Mononuclear cell (primary cell): ENCODE results near the gene THEM4. TPM values are rescaled to one million over a fixed set of nuclear protein-coding genes. Genes with fewer than 3 reads are reported as not detected.

ENCODE experiments used
- H3K27me3 ChIP-seq: 2 replicates; pipeline ENCODE4 v1.6.0; 2011; ENCODE audit warnings: low read length, control low read depth; ENCODE audit not compliant: insufficient read depth
- H3K4me1 ChIP-seq: 2 replicates; pipeline ENCODE4 v1.5.1; 2011; ENCODE audit warnings: mild to moderate bottlenecking, low read length, control low read depth; ENCODE audit not compliant: insufficient read depth
- H3K4me3 ChIP-seq: 2 replicates; pipeline ENCODE4 v1.5.1; 2011; ENCODE audit warnings: mild to moderate bottlenecking, low read length, moderate library complexity
- H3K9me3 ChIP-seq: 2 replicates; pipeline ENCODE4 v1.5.1; 2011; ENCODE audit warnings: low read depth, mild to moderate bottlenecking, control low read depth, low read length
- total RNA-seq: library from RNA; depleted of rRNA; stranded (reverse); fragments of >200 nt; gene quantifications from one replicate; pipeline ENCODE4 v1.2.3, GENCODE V29; 2012

Gene THEM4
- total RNA-seq, 1 donor = 16.0 TPM

GRCh38 chr1:151847867-151848596 is 61.3 kb downstream of the THEM4 start:
- Histone ChIP-seq H3K4me3 (no peak overlapping the region), H3K9me3 (no peaks in the 10 kb centered on the region)

GRCh38 chr1:151846686-151847237 is 62.5 kb downstream of the THEM4 start:
- H3K27me3 ChIP-seq = peaks cover 4% of the 10 kb centered on the region
- no peaks in the 10 kb centered on the region for H3K4me1 ChIP-seq
- no peak overlapping the region for H3K4me3 ChIP-seq

More at GRCh38 chr1:151847867-151848596, 61.3 kb downstream of the THEM4 start:
- Histone ChIP-seq H3K4me1 (no peaks in the 10 kb centered on the region), H3K27me3 (peaks cover 4% of the 10 kb centered on the region)

DNA sequence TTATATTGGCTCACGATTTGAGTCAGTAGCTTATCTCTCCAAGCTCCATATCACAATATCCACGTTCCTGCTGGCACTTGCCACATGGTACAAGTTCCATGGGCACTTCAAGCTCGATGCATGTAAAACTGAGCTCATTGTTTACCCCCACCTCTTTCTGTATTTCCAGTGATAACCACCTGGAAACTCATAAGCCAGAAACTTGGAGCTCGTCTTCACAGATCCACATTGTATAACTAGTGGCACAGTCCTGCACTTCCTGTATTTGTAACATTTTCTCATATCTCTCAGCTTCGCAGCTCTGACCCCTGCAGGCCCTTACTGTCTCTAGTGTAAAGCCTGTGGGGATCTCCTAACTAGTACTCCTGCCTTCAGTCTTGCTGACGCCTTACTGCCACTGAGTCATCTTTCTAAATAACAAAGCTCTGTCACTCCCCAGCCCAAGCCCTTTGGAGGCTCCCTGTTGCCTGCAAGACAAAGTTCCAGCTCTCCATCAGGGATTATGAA is 63.2 kb downstream of the THEM4 start:
- no peak overlapping the region for H3K4me3 ChIP-seq
- peaks cover 6% of the 10 kb centered on the region for H3K27me3 ChIP-seq
- H3K4me1 ChIP-seq = no peaks in the 10 kb centered on the region
- no peaks in the 10 kb centered on the region for H3K9me3 ChIP-seq

More at GRCh38 chr1:151846686-151847237, 62.5 kb downstream of the THEM4 start:
- no peaks in the 10 kb centered on the region for H3K9me3 ChIP-seq

DNA sequence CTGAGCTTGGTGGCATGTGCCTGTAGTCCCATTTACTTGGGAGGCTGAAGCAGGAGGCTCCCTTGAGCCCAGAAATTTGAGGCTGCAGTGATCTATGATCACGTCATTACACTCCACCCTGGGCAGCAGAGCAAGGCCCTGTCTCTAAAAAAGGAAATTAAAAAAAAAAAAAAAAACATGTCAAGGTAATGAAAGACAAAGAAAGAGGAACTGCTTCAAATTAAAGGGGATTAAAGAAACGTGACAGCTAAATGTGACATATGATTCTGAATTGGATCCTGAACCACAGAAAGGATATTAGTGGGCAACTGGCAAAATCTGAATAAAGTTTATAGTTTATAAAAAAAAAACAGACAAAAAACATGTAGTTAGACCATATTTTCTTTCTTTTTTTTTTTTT is 65.9 kb downstream of the THEM4 start:
- Histone ChIP-seq H3K9me3 (no peaks in the 10 kb centered on the region), H3K4me3 (no peak overlapping the region), H3K4me1 (peaks cover 19% of the 10 kb centered on the region), H3K27me3 (peaks cover 27% of the 10 kb centered on the region)

DNA sequence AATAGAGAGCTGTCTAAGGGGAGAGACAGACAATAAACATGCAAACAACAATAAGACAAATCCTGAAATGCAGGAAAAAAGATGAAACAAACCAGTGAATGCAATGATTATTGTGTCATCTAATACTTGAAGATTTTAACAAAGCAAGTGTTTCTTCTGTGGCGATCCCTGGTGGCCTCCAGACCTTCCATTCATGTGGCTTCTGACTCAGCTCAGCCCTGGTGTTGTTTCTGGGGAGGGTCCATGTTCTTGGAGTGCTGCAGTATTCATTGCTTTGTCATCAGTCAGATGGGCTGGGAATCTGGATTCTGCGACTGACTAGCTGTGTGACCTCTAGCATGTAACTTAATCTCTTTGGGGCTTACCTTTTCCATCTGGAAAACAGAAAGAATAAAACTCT is 68.2 kb downstream of the THEM4 start:
- H3K4me3 ChIP-seq = no peak overlapping the region
- peaks cover 35% of the 10 kb centered on the region for H3K27me3 ChIP-seq
- H3K9me3 ChIP-seq = no peaks in the 10 kb centered on the region
- H3K4me1 ChIP-seq = peaks cover 39% of the 10 kb centered on the region

- Histone ChIP-seq H3K27me3 (peaks cover 35% of the 10 kb centered on the region), H3K4me3 (no peak overlapping the region), H3K9me3 (no peaks in the 10 kb centered on the region), H3K4me1 (peaks cover 40% of the 10 kb centered on the region)
Observed at GRCh38 chr1:151840421-151840820, 68.9 kb downstream of the THEM4 start.

DNA sequence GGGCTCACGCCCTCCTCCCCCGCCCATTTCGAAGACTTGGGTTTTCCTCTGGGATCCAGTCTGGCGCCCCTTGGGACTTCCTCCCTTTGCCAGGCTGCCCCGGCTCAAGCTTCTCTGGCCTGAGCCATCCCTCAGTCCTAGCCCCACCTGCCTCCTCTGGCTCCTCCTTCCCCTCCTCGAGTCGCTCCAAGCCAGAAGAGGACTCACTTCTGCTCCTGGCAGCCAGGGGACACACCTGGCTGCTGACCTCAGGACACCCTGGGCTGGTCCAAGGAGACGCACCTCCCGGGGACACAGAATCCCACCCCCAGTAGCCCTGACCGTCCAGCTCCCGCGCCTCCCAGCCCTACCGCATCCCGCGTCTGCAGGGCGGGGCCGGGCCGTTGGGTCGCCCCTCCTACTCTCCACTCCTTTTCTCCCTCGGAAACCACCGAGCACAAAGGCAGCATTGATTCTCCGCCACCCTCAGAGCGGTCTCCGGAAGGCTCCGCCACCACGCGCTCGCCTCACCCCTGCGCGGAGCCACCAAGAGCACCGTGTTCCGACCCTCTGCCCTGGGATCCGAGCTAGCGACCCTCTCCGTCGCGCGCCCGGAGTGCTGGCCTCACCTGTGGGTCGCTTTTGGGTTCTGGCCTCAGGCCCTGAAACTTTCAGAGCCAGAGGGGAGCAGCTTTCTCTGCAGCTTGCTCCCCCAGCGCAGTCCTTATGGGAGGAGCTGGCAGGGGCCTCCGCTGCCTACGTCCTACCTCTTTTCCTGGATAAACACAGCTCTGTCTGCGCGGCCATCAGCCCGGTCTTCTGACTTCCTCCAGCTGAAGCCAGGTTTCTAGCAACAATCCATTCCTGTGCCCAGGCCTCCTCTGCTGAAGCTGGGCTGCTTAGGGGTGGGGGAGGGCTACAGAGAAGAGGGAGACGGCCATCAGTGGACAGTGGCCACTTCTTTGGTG is 69.6 kb downstream of the THEM4 start, which contains the start of gene C2CD4D:
Gene C2CD4D, minus strand, starts transcription at position 364 of the 947 bp plus-strand sequence. CDS start 831 bp downstream, outside the sequence.
- Histone ChIP-seq H3K4me1 (peaks cover 47% of the 10 kb centered on the region), H3K9me3 (no peaks in the 10 kb centered on the region), H3K27me3 (peaks cover 35% of the 10 kb centered on the region), H3K4me3 (peak within 1 kb of the TSS; percentile 24)

- Histone ChIP-seq H3K4me3 (peak overlapping the region; percentile 24), H3K4me1 (peaks cover 54% of the 10 kb centered on the region), H3K27me3 (peaks cover 35% of the 10 kb centered on the region), H3K9me3 (no peaks in the 10 kb centered on the region)
Observed at GRCh38 chr1:151839082-151839412, 70.3 kb downstream of the THEM4 start.

DNA sequence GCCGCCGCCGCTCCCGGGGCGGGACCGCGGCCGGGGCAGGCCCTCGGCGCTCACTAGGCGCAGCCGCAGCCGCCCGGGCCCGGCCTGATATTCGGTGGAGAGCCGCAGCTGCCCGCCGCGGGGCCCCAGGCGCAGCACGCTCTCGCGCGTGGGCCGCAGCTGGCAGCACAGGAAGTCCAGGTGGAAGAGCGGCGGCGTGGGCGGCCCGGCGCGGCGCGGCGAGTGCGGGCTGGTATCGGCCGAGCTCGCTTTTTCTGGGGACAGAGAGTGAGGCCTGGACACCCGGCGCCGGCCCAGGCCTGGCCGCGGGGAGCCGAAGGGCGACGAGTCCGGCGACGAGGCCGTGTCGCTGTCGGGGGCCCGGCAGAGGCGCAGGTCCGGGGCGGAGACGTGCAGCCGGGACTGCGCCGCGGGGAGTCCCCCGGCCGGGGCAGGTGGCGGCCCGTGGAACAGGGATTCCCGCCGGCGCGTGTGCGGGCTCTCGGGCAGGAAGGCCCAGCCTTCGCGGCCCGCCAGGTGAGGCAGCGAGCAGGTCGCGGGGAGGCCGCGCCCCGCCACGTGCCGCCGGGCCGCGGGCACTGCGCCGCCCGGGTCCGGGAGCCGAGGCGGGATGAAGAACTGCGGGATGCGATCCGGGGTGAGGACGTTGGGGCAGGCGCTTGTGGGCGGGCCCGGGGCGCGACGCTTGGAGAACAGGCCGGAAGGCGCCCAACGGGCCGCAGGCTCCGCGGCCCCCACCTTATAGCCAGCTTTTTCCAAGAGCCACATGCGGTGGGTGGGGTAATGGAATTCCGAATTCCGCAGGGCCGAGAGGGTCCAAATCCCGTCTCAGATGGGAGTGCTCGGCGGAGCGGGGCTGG is 70.9 kb downstream of the THEM4 start:
- Histone ChIP-seq H3K27me3 (peaks cover 35% of the 10 kb centered on the region), H3K9me3 (no peaks in the 10 kb centered on the region), H3K4me1 (peaks cover 59% of the 10 kb centered on the region), H3K4me3 (peak overlapping the region; percentile 24)

DNA sequence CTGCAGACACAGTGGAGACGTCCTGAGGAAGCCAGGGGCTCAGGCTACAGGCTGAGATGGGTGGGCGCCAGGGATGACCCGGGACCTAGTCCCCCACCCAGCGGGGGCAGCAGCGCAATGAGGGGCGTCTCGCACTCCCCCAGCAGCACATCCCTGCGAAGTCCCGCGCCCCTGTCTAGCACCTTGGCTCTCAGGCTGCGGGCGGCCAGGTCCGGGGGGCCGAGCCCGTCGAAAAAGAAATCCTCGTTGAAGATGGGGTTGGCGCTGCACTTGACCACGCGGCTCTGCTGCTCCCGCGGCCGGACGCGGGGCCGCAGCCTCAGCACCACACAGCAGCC is 71.5 kb downstream of the THEM4 start:
- Histone ChIP-seq H3K4me1 (peaks cover 65% of the 10 kb centered on the region), H3K4me3 (no peak overlapping the region), H3K27me3 (peaks cover 35% of the 10 kb centered on the region), H3K9me3 (no peaks in the 10 kb centered on the region)

GRCh38 chr1:151837197-151837596 is 72.1 kb downstream of the THEM4 start:
- H3K9me3 ChIP-seq = no peaks in the 10 kb centered on the region
- peaks cover 35% of the 10 kb centered on the region for H3K27me3 ChIP-seq
- H3K4me3 ChIP-seq = no peak overlapping the region
- peaks cover 72% of the 10 kb centered on the region for H3K4me1 ChIP-seq

DNA sequence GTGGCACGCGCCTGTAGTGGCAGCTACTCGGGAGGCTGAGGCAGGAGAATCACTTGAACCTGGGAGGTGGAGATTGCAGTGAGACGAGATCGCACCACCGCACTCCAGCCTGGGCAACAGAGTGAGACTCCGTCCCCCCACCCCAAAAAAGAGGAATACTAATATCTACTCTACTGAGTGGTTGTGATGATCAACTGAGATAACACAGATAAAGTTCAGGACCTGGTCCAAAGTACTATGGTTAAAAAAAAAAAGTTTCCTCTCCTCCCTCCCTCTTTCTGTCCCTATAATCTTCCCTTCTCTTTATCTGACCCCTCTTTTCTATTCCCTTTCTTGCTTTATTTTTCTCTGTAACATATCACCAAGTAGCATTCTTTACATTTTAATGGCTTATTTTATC is 73.7 kb downstream of the THEM4 start:
- peaks cover 85% of the 10 kb centered on the region for H3K4me1 ChIP-seq
- H3K27me3 ChIP-seq = peaks cover 28% of the 10 kb centered on the region
- H3K4me3 ChIP-seq = no peak overlapping the region

DNA sequence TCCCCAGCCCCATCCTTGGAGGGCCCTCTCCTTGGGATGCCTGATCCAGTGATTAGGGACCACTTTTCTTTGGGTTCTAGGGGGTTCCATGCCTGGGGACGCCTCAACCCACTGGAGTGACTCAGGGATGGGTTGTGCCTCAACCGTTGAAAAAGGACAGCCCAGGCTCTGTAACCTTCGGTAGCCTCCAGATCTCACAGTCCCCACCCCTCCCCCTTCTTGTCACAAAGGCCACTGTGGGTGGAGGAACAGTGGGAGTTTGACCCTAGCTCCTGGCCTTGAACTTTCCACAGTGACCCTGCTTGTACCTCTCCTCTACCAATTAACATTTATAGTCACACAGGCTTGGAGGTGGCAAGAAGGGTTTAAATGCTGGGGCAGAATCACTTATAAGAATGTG is 75.1 kb downstream of the THEM4 start:
- Histone ChIP-seq H3K27me3 (peaks cover 14% of the 10 kb centered on the region), H3K9me3 (no peaks in the 10 kb centered on the region), H3K4me1 (peaks cover 88% of the 10 kb centered on the region), H3K4me3 (no peak overlapping the region)

More for the DNA sequence above, 73.7 kb downstream of the THEM4 start:
- H3K9me3 ChIP-seq = no peaks in the 10 kb centered on the region

- no peaks in the 10 kb centered on the region for H3K9me3 ChIP-seq
- no peak overlapping the region for H3K4me3 ChIP-seq
- peaks cover 88% of the 10 kb centered on the region for H3K4me1 ChIP-seq
- peaks cover 8% of the 10 kb centered on the region for H3K27me3 ChIP-seq
Observed at GRCh38 chr1:151833172-151833900, 76.0 kb downstream of the THEM4 start.
